Sigmoid colon (tissue), 7 donors: ENCODE results near the gene SLC6A11. TPM values are rescaled to one million over a fixed set of nuclear protein-coding genes. Genes with fewer than 3 reads are reported as not detected.
A peak's percentile ranks its signal among the peaks of the same experiment; 100 is the strongest.

Source experiments
- DNase-seq: peaks from one replicate; pipeline ENCODE4 v3.0.0-alpha.2; 2019
- H3K27ac ChIP-seq, 4 donors: fragments of 200-600 bp; sonication (generic); one replicate each; pipeline ENCODE4 v1.5.1; 2016 to 2019; ENCODE audit warnings: mild to moderate bottlenecking in 1 of 4
- H3K27me3 ChIP-seq, 3 donors: fragments of 200-600 bp; sonication (generic); one replicate each; pipeline ENCODE4 v1.5.1; 2019; ENCODE audit warnings: mild to moderate bottlenecking in 1 of 3
- H3K36me3 ChIP-seq, 4 donors: fragments of 200-600 bp; sonication (generic); one replicate each; pipeline ENCODE4 v1.5.1; 2016 to 2019
- H3K4me1 ChIP-seq, 4 donors: fragments of 200-600 bp; sonication (generic); one replicate each; pipeline ENCODE4 v1.5.1; 2017 to 2019
- H3K4me3 ChIP-seq, 4 donors: fragments of 200-600 bp; sonication (generic); one replicate each; pipeline ENCODE4 v1.5.1; 2017 to 2019; ENCODE audit warnings: mild to moderate bottlenecking in 2 of 4, moderate library complexity in 1 of 4
- H3K9me3 ChIP-seq, 4 donors: fragments of 200-600 bp in 3 of 4; sonication (generic) in 3 of 4; one replicate each; pipeline versions ENCODE4 v1.5.1 to v1.6.1; 2013 to 2019
- EP300 ChIP-seq, 4 donors: sonication (generic); formaldehyde crosslinking; IDR thresholded peaks; one replicate each; pipeline ENCODE4 v1.6.1; 2017; ENCODE audit warnings: antibody characterized with exemption in 4 of 4
- POLR2A ChIP-seq, 2 donors: fragments of 450-650 bp; IDR thresholded peaks; one replicate each; pipeline ENCODE4 v1.6.1; 2016; ENCODE audit warnings: antibody characterized with exemption in 2 of 2, mild to moderate bottlenecking in 2 of 2, moderate library complexity in 2 of 2
- POLR2AphosphoS5 ChIP-seq, 4 donors: sonication (generic); formaldehyde crosslinking; IDR thresholded peaks; one replicate each; pipeline ENCODE4 v1.6.1; 2017; ENCODE audit warnings: antibody characterized with exemption in 4 of 4
- WGBS, 2 donors: extraction: QIAGEN DNeasy Blood & Tissue Kit; methylation state at CpG; one replicate each; pipeline ENCODE4 v1.1.7; 2013; 5-methylcytosine and 5-hydroxymethylcytosine counted together
- intact Hi-C: fragments of 100-400 bp; cut with DNase I; formaldehyde crosslinking; loops from one replicate; pipeline ENCODE4 v1.15.1; 2023
- polyA plus RNA-seq, 3 donors: library from polyadenylated mRNA; stranded (reverse); fragments of 200-250 nt; gene quantifications; one replicate each; pipeline ENCODE4 v1.2.3, GENCODE V29; 2013
- total RNA-seq, 4 donors: library from RNA; depleted of rRNA; stranded (reverse); fragments of >200 nt; gene quantifications; one replicate each; pipeline ENCODE4 v1.1.0, GENCODE V29; 2016
- TF ChIP-seq, protein P1 (sequence below), 4 experiments: fragments of 450-650 bp in 3 of 4; fragments of 200-600 bp in 1 of 4; IDR thresholded peaks; one replicate each; pipeline ENCODE4 v1.5.1; 2016 to 2019; ENCODE audit warnings: antibody characterized with exemption in 4 of 4, mild to moderate bottlenecking in 3 of 4, moderate library complexity in 2 of 4
- donor health status: healthy with polysubstance abuse.
- donor health status: Bipolar disorder and iron deficiency.
- donor health status: healthy.

The SLC6A11 gene
- total and polyA plus RNA-seq, 7 donors = 0.03 to 0.14 TPM; not detected in 5

DNA sequence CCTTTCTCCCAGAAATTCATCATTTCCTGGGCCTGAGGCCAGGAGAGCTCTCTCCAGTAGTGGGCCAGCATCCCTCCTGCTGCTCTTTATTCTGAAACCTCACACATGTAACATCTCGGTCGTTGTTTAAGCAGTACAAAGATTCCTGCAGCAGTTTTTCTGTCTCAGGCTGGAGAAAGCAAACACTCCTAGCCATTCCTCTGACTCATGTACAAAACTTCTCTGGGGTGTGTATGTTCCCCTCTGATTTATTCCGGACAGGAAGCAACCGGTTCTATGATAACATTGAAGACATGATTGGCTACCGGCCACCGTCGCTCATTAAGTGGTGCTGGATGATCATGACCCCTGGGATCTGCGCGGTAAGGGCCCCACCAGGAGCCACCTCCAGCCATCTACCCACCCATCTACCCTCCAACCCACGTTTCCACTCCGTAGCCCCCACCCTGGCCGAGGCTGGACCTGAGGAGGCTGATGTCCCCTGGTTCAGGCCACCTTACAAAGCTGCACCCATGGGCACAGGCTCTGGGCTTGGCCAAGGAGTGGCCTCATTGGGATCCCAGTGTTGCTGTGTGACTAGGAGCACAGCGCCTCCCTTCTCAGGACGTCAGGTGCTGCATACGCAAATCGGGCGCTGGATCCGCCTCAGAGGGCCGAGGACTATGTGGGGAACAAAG, 117.9 kb downstream of the SLC6A11 start:
- intact Hi-C loops = no loop called here
- no peaks in the 10 kb centered on the region for H3K36me3 ChIP-seq
- H3K27me3 ChIP-seq = no peaks in the 10 kb centered on the region
- H3K4me1 ChIP-seq = no peaks in the 10 kb centered on the region
- H3K9me3 ChIP-seq = no peaks in the 10 kb centered on the region
- peak; percentile 58 for DNase-seq
- 77 to 79% methylated on average over 19 of the region's 19 CpGs for WGBS, 2 donors
- no peak overlapping the region for H3K4me3 ChIP-seq
- TF ChIP-seq, protein P1, sequence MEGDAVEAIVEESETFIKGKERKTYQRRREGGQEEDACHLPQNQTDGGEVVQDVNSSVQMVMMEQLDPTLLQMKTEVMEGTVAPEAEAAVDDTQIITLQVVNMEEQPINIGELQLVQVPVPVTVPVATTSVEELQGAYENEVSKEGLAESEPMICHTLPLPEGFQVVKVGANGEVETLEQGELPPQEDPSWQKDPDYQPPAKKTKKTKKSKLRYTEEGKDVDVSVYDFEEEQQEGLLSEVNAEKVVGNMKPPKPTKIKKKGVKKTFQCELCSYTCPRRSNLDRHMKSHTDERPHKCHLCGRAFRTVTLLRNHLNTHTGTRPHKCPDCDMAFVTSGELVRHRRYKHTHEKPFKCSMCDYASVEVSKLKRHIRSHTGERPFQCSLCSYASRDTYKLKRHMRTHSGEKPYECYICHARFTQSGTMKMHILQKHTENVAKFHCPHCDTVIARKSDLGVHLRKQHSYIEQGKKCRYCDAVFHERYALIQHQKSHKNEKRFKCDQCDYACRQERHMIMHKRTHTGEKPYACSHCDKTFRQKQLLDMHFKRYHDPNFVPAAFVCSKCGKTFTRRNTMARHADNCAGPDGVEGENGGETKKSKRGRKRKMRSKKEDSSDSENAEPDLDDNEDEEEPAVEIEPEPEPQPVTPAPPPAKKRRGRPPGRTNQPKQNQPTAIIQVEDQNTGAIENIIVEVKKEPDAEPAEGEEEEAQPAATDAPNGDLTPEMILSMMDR (IDR thresholded peaks at IDR 0.05) = no peak
- TF ChIP-seq POLR2A (IDR thresholded peaks at IDR 0.05) (no peak), POLR2AphosphoS5 (IDR thresholded peaks at IDR 0.05) (no peak), EP300 (IDR thresholded peaks at IDR 0.05) (no peak)
- no peak overlapping the region for H3K27ac ChIP-seq

DNA sequence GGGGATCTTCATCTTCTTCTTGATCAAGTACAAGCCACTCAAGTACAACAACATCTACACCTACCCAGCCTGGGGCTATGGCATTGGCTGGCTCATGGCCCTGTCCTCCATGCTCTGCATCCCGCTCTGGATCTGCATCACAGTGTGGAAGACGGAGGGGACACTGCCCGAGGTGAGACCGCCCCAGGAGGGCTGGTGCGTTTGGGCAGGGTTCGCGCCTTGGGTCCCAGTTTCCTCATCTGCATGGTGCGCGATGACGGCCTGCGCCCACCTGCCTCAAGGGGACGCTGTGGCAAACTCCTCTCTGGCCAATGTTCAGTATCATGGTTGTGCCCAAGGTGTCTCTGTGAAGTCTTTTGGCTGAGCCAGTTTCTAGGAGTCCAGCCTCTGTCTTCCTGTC, 119.0 kb downstream of the SLC6A11 start:
- Histone ChIP-seq H3K27ac (no peak overlapping the region), H3K36me3 (no peaks in the 10 kb centered on the region), H3K4me1 (no peaks in the 10 kb centered on the region), H3K4me3 (no peak overlapping the region), H3K27me3 (no peaks in the 10 kb centered on the region), H3K9me3 (no peaks in the 10 kb centered on the region)
- TF ChIP-seq POLR2AphosphoS5 (IDR thresholded peaks at IDR 0.05) (no peak), POLR2A (IDR thresholded peaks at IDR 0.05) (no peak), EP300 (IDR thresholded peaks at IDR 0.05) (no peak)
- TF ChIP-seq, protein P1 (IDR thresholded peaks at IDR 0.05) = no peak
- peak; percentile 44 for DNase-seq
- WGBS, 2 donors = 92% methylated on average over 12 of the region's 12 CpGs
- intact Hi-C loops = no loop called here

DNA sequence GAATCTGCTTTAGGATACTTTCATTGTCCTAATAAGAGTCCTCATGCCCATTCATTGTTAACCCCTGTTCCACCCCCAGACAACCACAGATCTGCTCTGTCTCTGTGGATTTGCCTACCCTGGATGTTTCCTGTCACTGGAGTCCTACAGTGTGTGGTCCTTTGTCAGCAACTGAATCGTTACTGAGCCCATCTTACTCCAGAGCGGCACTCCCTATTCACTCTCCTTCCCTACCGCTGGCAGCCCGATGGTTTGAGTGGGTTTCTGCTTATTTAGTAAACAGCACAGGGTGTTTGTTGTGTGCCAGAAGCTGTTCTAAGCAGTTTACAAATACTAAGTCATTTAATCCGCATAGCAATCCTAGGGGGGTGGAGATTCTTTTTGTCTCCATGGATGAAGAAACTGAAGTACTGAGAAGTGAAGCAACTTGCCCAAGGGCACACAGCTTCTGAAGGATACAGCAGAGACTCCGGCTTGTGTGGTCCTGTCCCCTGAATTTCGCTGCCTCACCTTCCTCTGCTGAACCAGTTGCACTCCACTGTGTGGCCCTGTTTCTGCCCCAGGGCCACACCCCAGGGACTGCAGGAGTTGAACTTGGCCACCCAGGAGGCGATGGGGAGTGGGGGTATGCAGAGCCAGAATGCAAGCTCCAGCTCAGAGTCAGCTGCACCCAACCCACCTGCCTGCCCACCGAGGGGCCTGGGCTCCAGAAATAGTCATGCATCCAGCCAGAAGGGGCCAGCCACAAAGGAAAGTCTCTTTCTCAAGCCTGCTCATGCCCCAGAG, 120.0 kb downstream of the SLC6A11 start:
- intact Hi-C loops = no loop called here
- Histone ChIP-seq H3K4me3 (no peak overlapping the region), H3K9me3 (no peaks in the 10 kb centered on the region), H3K27me3 (no peaks in the 10 kb centered on the region), H3K36me3 (no peaks in the 10 kb centered on the region), H3K27ac (no peak overlapping the region), H3K4me1 (no peaks in the 10 kb centered on the region)
- WGBS, 2 donors = 64 to 71% methylated on average over 9 of the region's 9 CpGs
- TF ChIP-seq EP300 (IDR thresholded peaks at IDR 0.05) = no peak
- TF ChIP-seq, protein P1 (IDR thresholded peaks at IDR 0.05) = no peak
- TF ChIP-seq POLR2AphosphoS5 (IDR thresholded peaks at IDR 0.05) = no peak
- TF ChIP-seq POLR2A (IDR thresholded peaks at IDR 0.05) = no peak
- DNase-seq = peak; percentile 48

DNA sequence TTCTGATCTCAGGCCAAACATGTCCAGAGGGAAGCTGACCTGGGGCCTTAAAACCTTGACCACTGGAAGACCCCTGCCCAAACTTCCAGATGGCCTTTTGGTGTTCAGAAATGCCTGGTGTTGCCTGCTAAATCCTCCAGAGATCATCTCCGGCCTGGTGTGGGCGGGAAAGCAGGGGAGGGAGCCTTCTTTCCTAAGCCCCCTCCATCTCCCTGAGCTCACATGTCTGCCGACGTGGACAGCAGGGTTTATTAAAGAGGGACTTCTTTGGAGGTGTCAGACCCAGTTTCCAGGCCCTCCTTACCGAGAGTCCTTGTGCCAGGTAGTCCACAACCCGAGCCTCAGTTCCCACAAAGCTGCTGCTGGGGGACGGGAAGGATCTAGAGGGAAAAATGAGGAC, 120.7 kb downstream of the SLC6A11 start:
- Histone ChIP-seq H3K36me3 (no peaks in the 10 kb centered on the region), H3K4me1 (no peaks in the 10 kb centered on the region), H3K27ac (no peak overlapping the region), H3K27me3 (no peaks in the 10 kb centered on the region), H3K9me3 (no peaks in the 10 kb centered on the region), H3K4me3 (no peak overlapping the region)
- TF ChIP-seq POLR2AphosphoS5 (IDR thresholded peaks at IDR 0.05) (no peak), POLR2A (IDR thresholded peaks at IDR 0.05) (no peak), EP300 (IDR thresholded peaks at IDR 0.05) (no peak)
- TF ChIP-seq, protein P1 (IDR thresholded peaks at IDR 0.05) = no peak
- no peak for DNase-seq
- intact Hi-C loops = no loop called here
- 72 to 78% methylated on average over 7 of the region's 7 CpGs for WGBS, 2 donors
